ENCODE measurements around the gene SASH1. TPM values are rescaled to one million over a fixed set of nuclear protein-coding genes. Genes with fewer than 3 reads are reported as not detected.

SASH1 gene
- total and polyA plus RNA-seq, 2 of the 8 experiments (the other 6 are each of a cell fraction or from before 2014, with no cell fraction given) = 6.0 to 20.2 TPM

- peaks cover 0 to 2% (median 0%) of the 10 kb centered on the region in 4 experiments; a peak in 1 of 7 replicates for H3K4me1 ChIP-seq (replicated peaks in 1 of 4; ENCODE audit: control insufficient read depth in 3 of 4, insufficient read depth in 4 of 4, low read length in 3 of 4)
- no peak overlapping the region for H2BK15ac ChIP-seq (ENCODE audit: low read length)
- no peak overlapping the region for H4K5ac ChIP-seq (ENCODE audit: insufficient read length, low read depth, low read length)
- no peaks in the 10 kb centered on the region for H3K9me3 ChIP-seq (ENCODE audit: insufficient read depth in 2 of 2, low read depth in 1 of 2, low read length in 1 of 2)
- H3K27ac ChIP-seq (ENCODE audit: low read depth, low read length) = no peak overlapping the region
- H4K8ac ChIP-seq (ENCODE audit: extremely low read depth, insufficient read depth, low read length) = no peak overlapping the region
- H3K23ac ChIP-seq (ENCODE audit: insufficient read length) = no peak overlapping the region
- POLR2A ChIA-PET (ENCODE audit: partially characterized antibody) = interaction anchor here (0.6 kb wide), 1 partner anchor 36 kb away, joined by 3 read pairs; no protein-coding TSS in a partner anchor
- H3K36me3 ChIP-seq (ENCODE audit: control insufficient read depth in 2 of 4, insufficient read depth in 4 of 4, low read length in 3 of 4) = peaks cover 14 to 61% (median 48%) of the 10 kb centered on the region in 4 experiments; a peak in 7 of 8 replicates
- 83% methylated on average over 13 of the region's 13 CpGs; no CpG with 5 or more reads in 1 of the 2 experiments for WGBS, 2 experiments (ENCODE audit: extremely low coverage in 1 of 2, insufficient coverage in 1 of 2, insufficient read length in 1 of 2, insufficient replicate concordance in 2 of 2, low coverage in 1 of 2, low lambda C conversion rate in 2 of 2, missing lambda C conversion rate in 1 of 2)
- DNase-seq (ENCODE audit: low read depth in 1 of 2, low spot score in 2 of 2) (no peak), FAIRE-seq (no peak)
- H3K79me2 ChIP-seq (ENCODE audit: control insufficient read depth in 1 of 2, insufficient read depth in 2 of 2, low read length in 2 of 2) = no peaks in the 10 kb centered on the region
- no peak overlapping the region for H2AK5ac ChIP-seq (ENCODE audit: low read depth, low read length)
- no peak overlapping the region for H3K56ac ChIP-seq (replicated peaks; ENCODE audit: insufficient read length, low read depth, low read length)
- no peak overlapping the region for H3K18ac ChIP-seq (ENCODE audit: extremely low read depth, low read length)
- CTCF ChIA-PET (ENCODE audit: partially characterized antibody) = interaction anchor here (0.8 to 1.0 kb wide), 2 partner anchors 70 to 106 kb away, joined by 3 to 4 read pairs; no protein-coding TSS in a partner anchor
- no peak overlapping the region for H4K91ac ChIP-seq (replicated peaks; ENCODE audit: insufficient read length, low read length)
- no peak overlapping the region for H2BK120ac ChIP-seq (replicated peaks; ENCODE audit: low read depth, low read length)
- H3K79me1 ChIP-seq (ENCODE audit: low read depth, low read length) = no peaks in the 10 kb centered on the region
- no peak overlapping the region for H3K14ac ChIP-seq (ENCODE audit: insufficient read length)
- peak overlapping the region; percentile 12; the same call in 1 of the 2 replicates for H2BK5ac ChIP-seq (ENCODE audit: low read depth, low read length)
- no peak overlapping the region for H2BK12ac ChIP-seq (ENCODE audit: low read depth, low read length)
- H3K4ac ChIP-seq (replicated peaks; ENCODE audit: insufficient read length, low read depth, low read length) = no peak overlapping the region
- H2BK20ac ChIP-seq (ENCODE audit: low read length) = no peak overlapping the region
- no peaks in the 10 kb centered on the region for H3K23me2 ChIP-seq (ENCODE audit: low read depth, low read length)
- no peaks in the 10 kb centered on the region for H3K27me3 ChIP-seq (replicated peaks in 1 of 4; ENCODE audit: control insufficient read depth in 3 of 4, extremely low read depth in 1 of 4, insufficient read depth in 3 of 4, low read length in 3 of 4)
- peaks cover 0 to 1% of the 10 kb centered on the region in 2 experiments for H4K20me1 ChIP-seq (replicated peaks in 1 of 2; ENCODE audit: control insufficient read depth in 1 of 2, insufficient read depth in 2 of 2, low read length in 2 of 2)
- H3K4me3 ChIP-seq (ENCODE audit: extremely low read depth in 1 of 4, insufficient read depth in 2 of 4, low read depth in 3 of 4, low read length in 4 of 4) = no peak overlapping the region
- H3K4me2 ChIP-seq (ENCODE audit: insufficient read depth in 1 of 2, low read depth in 2 of 2, low read length in 2 of 2) = no peak overlapping the region
- no peak overlapping the region for H2AFZ ChIP-seq (ENCODE audit: low read length)
- no peak overlapping the region for H3K9ac ChIP-seq (replicated peaks in 1 of 4; ENCODE audit: extremely low read depth in 1 of 4, low read depth in 3 of 4, low read length in 3 of 4)
- TF ChIP-seq FOSL1 (IDR thresholded peaks at IDR 0.05; ENCODE audit: insufficient read depth, low read depth, low read length) = no peak
- TF ChIP-seq NRF1 (IDR thresholded peaks at IDR 0.05; ENCODE audit: low read depth, low read length) = no peak
- no peak for TF ChIP-seq CBX8 (IDR thresholded peaks at IDR 0.05; ENCODE audit: borderline replicate concordance, low read depth, low read length)
- TF ChIP-seq TAF7 (optimal IDR thresholded peaks at IDR 0.05; ENCODE audit: borderline replicate concordance, low read depth, low read length) = no peak
- no peak for TF ChIP-seq MAFK (IDR thresholded peaks at IDR 0.05; ENCODE audit: low read depth, low read length)
- TF ChIP-seq RNF2 (IDR thresholded peaks at IDR 0.05; ENCODE audit: borderline replicate concordance, low read depth, low read length, missing control alignments, poor library complexity, severe bottlenecking) = no peak
- TF ChIP-seq, protein P1, sequence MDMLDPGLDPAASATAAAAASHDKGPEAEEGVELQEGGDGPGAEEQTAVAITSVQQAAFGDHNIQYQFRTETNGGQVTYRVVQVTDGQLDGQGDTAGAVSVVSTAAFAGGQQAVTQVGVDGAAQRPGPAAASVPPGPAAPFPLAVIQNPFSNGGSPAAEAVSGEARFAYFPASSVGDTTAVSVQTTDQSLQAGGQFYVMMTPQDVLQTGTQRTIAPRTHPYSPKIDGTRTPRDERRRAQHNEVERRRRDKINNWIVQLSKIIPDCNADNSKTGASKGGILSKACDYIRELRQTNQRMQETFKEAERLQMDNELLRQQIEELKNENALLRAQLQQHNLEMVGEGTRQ (IDR thresholded peaks at IDR 0.05; ENCODE audit: low read length) = no peak
- TF ChIP-seq KDM4A (IDR thresholded peaks at IDR 0.05; ENCODE audit: low read depth, low read length, severe bottlenecking) = no peak
- no peak for TF ChIP-seq CREB1 (IDR thresholded peaks at IDR 0.05)
- no peak for TF ChIP-seq POLR2A (IDR thresholded peaks at IDR 0.05; ENCODE audit: control extremely low read depth in 1 of 2, low read depth in 2 of 2, low read length in 2 of 2)
Measured at GRCh38 chr6:148538261-148539190, 195.9 kb downstream of the SASH1 start.

All from H1 (cell line).